HepG2 (cell line): ENCODE data around the gene ACCS. TPM values are rescaled to one million over a fixed set of nuclear protein-coding genes. Genes with fewer than 3 reads are reported as not detected.

Experiments used
- ATAC-seq: fragments of 200-7000 bp; cut with Tn5 transposase; 3 replicates; pipeline ENCODE4 v1.9.1; 2020; ENCODE audit warnings: mild to moderate bottlenecking, moderate library complexity
- BruUV-seq: library from RNA; stranded (reverse); fragments of 400-500 nt; replicated peaks from 2 replicates; lab custom pipeline; 2021; lab: Mats Ljungman, UMichigan
- CTCF ChIA-PET: fragments of 300-600 bp; formaldehyde crosslinking; extraction: SDS; loops from one replicate; lab custom pipeline; 2021; ENCODE audit warnings: low total read pairs, inconsistent platforms, low intra/inter-chr PET ratio; lab: Yijun Ruan, JAX
- POLR2A ChIA-PET: fragments of 350-600 bp; sonication (Branson Sonifier 250); formaldehyde crosslinking; loops from one replicate; lab custom pipeline; 2020; ENCODE audit warnings: antibody characterized with exemption, inconsistent platforms; lab: Yijun Ruan, JAX
- DNase-seq: peaks from one replicate; pipeline ENCODE4 v3.0.0-alpha.2; 2015; ENCODE audit warnings: low spot score
- FAIRE-seq: peaks from 3 replicates; lab custom pipeline; 2011; peaks lifted over from hg19 to GRCh38; lab: Jason Lieb, UNC
- H2AFZ ChIP-seq: one replicate; pipeline ENCODE4 v1.6.1; 2011; ENCODE audit warnings: low read length, inconsistent platforms
- H3K27ac ChIP-seq: fragments of 300-600 bp; 3 replicates; pipeline ENCODE4 v1.8.0; 2011; ENCODE audit warnings: mixed run types, mild to moderate bottlenecking, mixed read lengths, low read length, inconsistent platforms; ENCODE audit not compliant: insufficient read depth; ENCODE audit errors: extremely low read length
- H3K27me3 ChIP-seq, 2 experiments: fragments of 200-600 bp in 1 of 2; 2 replicates in 1 of 2; 3 replicates in 1 of 2; pipeline versions ENCODE4 v1.6.0 to v1.8.0; 2011; ENCODE audit warnings: low read length in 2 of 2, mild to moderate bottlenecking in 2 of 2, moderate library complexity in 2 of 2, inconsistent platforms in 1 of 2; ENCODE audit not compliant: insufficient read depth in 2 of 2, control insufficient read depth in 1 of 2
- H3K36me3 ChIP-seq, 2 experiments: fragments of 200-600 bp in 1 of 2; replicated peaks in 1 of 2; 2 replicates in 1 of 2; 3 replicates in 1 of 2; pipeline versions ENCODE4 v1.5.1 to v1.8.0; 2011; ENCODE audit warnings: low read length in 2 of 2, inconsistent platforms in 1 of 2; ENCODE audit not compliant: insufficient read depth in 2 of 2, control insufficient read depth in 1 of 2
- H3K4me1 ChIP-seq: 2 replicates; pipeline ENCODE4 v1.5.1; 2012; ENCODE audit warnings: low read length, inconsistent platforms; ENCODE audit not compliant: insufficient read depth
- H3K4me2 ChIP-seq: 2 replicates; pipeline ENCODE4 v1.6.0; 2011; ENCODE audit warnings: low read depth, low read length, inconsistent platforms
- H3K4me3 ChIP-seq, 3 experiments: fragments of 200-600 bp in 1 of 3; sonication (generic), shearing (Covaris generic) in 1 of 3; replicated peaks in 1 of 3; 2 replicates each; pipeline ENCODE4 v1.5.1; 2011 to 2016; ENCODE audit warnings: low read length in 3 of 3, inconsistent platforms in 2 of 3, low read depth in 2 of 3, mild to moderate bottlenecking in 2 of 3, control low read depth in 1 of 3, mixed read lengths in 1 of 3; ENCODE audit not compliant: insufficient read depth in 1 of 3
- H3K79me2 ChIP-seq: one replicate; pipeline ENCODE4 v1.6.1; 2011; ENCODE audit warnings: low read length, inconsistent platforms; ENCODE audit not compliant: insufficient read depth
- H3K9ac ChIP-seq: 2 replicates; pipeline ENCODE4 v1.6.0; 2011; ENCODE audit warnings: mild to moderate bottlenecking, low read depth, low read length, inconsistent platforms; ENCODE audit not compliant: insufficient read depth
- H3K9me3 ChIP-seq: 2 replicates; pipeline ENCODE4 v1.5.1; 2012; ENCODE audit warnings: mild to moderate bottlenecking, low read length
- H4K20me1 ChIP-seq: 2 replicates; pipeline ENCODE4 v1.6.0; 2011; ENCODE audit warnings: inconsistent platforms, mild to moderate bottlenecking, low read length, moderate library complexity; ENCODE audit not compliant: insufficient read depth
- CTCF ChIP-seq: sonication (generic); formaldehyde crosslinking; IDR thresholded peaks from 2 replicates; pipeline ENCODE4 v1.5.0; 2020; ENCODE audit warnings: mild to moderate bottlenecking, missing genetic modification reagents, moderate library complexity
- PHB2 ChIP-seq: fragments of 450-650 bp; IDR thresholded peaks from 2 replicates; pipeline ENCODE4 v1.6.1; 2018; ENCODE audit not compliant: partially characterized antibody
- RAD21 ChIP-seq: fragments of 450-650 bp; formaldehyde crosslinking; IDR thresholded peaks from 2 replicates; pipeline ENCODE4 v1.5.0; 2020; ENCODE audit warnings: mild to moderate bottlenecking
- SMC3 ChIP-seq: IDR thresholded peaks from 2 replicates; pipeline ENCODE4 v1.6.1; 2011; ENCODE audit warnings: low read length, improper control_type of control experiment
- STAG1 ChIP-seq: sonication (generic); formaldehyde crosslinking; IDR thresholded peaks from 2 replicates; pipeline ENCODE4 v1.4.0; 2020; ENCODE audit warnings: missing genetic modification reagents
- WGBS: methylation state at CpG from one replicate; pipeline ENCODE4 v1.1.6; 2017; ENCODE audit warnings: low lambda C conversion rate; 5-methylcytosine and 5-hydroxymethylcytosine counted together
- in situ Hi-C: cut with HindIII; loops from 2 replicates; pipeline ENCODE4 v1.10.0; 2017; ENCODE audit warnings: low pct_unique_long_range_greater_than_20kb; ENCODE audit not compliant: extremely low pct_ligation_motif_present
- intact Hi-C: fragments of 100-400 bp; cut with micrococcal nuclease; formaldehyde crosslinking; loops from one replicate; pipeline ENCODE4 v1.10.0; 2022; ENCODE audit not compliant: unreplicated experiment
- polyA plus RNA-seq, 8 experiments: library from polyadenylated mRNA; depleted of rRNA in 3 of 8; stranded (reverse) in 7 of 8; unstranded in 1 of 8; fragments of >200 nt; fragmentation: Illumina TruSeq in 4 of 8; extraction: Trizol in 4 of 8; gene quantifications; 2 replicates each; pipeline versions ENCODE4 v1.2.1 to v1.2.3, GENCODE V29; 2011 to 2016; ENCODE audit warnings: low read depth in 4 of 8, missing spikeins in 1 of 8, mixed read lengths in 1 of 8; ENCODE audit not compliant: insufficient read depth in 1 of 8
- total RNA-seq, 5 experiments: library from RNA; depleted of rRNA; stranded (reverse); fragments of >200 nt; fragmentation: Illumina TruSeq; extraction: Trizol; gene quantifications; 2 replicates each; pipeline ENCODE4 v1.2.3, GENCODE V29; 2016; ENCODE audit warnings: low read depth in 1 of 5
- TF ChIP-seq, protein P1 (sequence below): fragments of 450-650 bp; IDR thresholded peaks from 2 replicates; pipeline ENCODE4 v1.6.1; 2016
- TF ChIP-seq, protein P2 (sequence below): sonication (generic); formaldehyde crosslinking; IDR thresholded peaks from 2 replicates; pipeline ENCODE4 v1.4.0; 2020; ENCODE audit warnings: missing genetic modification reagents

ACCS gene
- total and polyA plus RNA-seq, 2 of the 13 experiments (the other 11 are each of a cell fraction or from before 2014, with no cell fraction given): 0.55 to 0.59 TPM

- in situ Hi-C loops: no loop called here
- no peaks in the 10 kb centered on the region for H3K9me3 ChIP-seq
- no TSS peak for BruUV-seq
- DNase-seq (peak; percentile 17), FAIRE-seq (peak; percentile 12), ATAC-seq (peak; percentile 76)
- H3K4me1 ChIP-seq: peaks cover 15% of the 10 kb centered on the region
- CTCF ChIA-PET: interaction anchor here (1.8 kb wide), 1 partner anchor 153 kb away, joined by 4 read pairs; no protein-coding TSS in a partner anchor
- WGBS: 100% methylated on average over 1 of the region's 1 CpG
- intact Hi-C loops: no loop called here
- peaks cover 3 to 21% of the 10 kb centered on the region in 2 experiments; a peak in 4 of 5 replicates for H3K36me3 ChIP-seq
- H4K20me1 ChIP-seq: no peaks in the 10 kb centered on the region
- H3K4me3 ChIP-seq: no peak overlapping the region
- H2AFZ ChIP-seq: no peak overlapping the region
- H3K79me2 ChIP-seq: no peaks in the 10 kb centered on the region
- TF ChIP-seq, protein P1, sequence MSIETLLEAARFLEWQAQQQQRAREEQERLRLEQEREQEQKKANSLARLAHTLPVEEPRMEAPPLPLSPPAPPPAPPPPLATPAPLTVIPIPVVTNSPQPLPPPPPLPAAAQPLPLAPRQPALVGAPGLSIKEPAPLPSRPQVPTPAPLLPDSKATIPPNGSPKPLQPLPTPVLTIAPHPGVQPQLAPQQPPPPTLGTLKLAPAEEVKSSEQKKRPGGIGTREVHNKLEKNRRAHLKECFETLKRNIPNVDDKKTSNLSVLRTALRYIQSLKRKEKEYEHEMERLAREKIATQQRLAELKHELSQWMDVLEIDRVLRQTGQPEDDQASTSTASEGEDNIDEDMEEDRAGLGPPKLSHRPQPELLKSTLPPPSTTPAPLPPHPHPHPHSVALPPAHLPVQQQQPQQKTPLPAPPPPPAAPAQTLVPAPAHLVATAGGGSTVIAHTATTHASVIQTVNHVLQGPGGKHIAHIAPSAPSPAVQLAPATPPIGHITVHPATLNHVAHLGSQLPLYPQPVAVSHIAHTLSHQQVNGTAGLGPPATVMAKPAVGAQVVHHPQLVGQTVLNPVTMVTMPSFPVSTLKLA: no peak
- TF ChIP-seq PHB2 (no peak), STAG1 (CRISPR knock-in tag) (peak; percentile 62), SMC3 (peak; percentile 53), RAD21 (peak; percentile 36; the same call in 1 of the 2 replicates), CTCF (CRISPR knock-in tag) (peak; percentile 60)
- TF ChIP-seq, protein P2, sequence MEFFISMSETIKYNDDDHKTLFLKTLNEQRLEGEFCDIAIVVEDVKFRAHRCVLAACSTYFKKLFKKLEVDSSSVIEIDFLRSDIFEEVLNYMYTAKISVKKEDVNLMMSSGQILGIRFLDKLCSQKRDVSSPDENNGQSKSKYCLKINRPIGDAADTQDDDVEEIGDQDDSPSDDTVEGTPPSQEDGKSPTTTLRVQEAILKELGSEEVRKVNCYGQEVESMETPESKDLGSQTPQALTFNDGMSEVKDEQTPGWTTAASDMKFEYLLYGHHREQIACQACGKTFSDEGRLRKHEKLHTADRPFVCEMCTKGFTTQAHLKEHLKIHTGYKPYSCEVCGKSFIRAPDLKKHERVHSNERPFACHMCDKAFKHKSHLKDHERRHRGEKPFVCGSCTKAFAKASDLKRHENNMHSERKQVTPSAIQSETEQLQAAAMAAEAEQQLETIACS (CRISPR knock-in tag): no peak
- no peak overlapping the region for H3K4me2 ChIP-seq
- H3K27me3 ChIP-seq: no peaks in the 10 kb centered on the region
- POLR2A ChIA-PET: no interaction called here
- H3K9ac ChIP-seq: no peak overlapping the region
- H3K27ac ChIP-seq: no peak overlapping the region
Observed at GRCh38 chr11:44133335-44133946, 67.4 kb downstream of the ACCS start.

Other genes starting within 250 kb of the ACCS start
- gene ALKBH3, start 185.4 kb upstream of the ACCS start, total RNA-seq (2016; rRNA removed; fragmentation: Illumina TruSeq; extraction: Trizol): 36.1 and 49.6 TPM in 2 replicates
- gene ALKBH3, start 185.4 kb upstream of the ACCS start, polyA plus RNA-seq (2011; rRNA removed): 16.5 and 17.8 TPM in 2 replicates
- not detected in 2 replicates for gene C11orf96, start 123.6 kb upstream of the ACCS start, total RNA-seq (2016; rRNA removed; fragmentation: Illumina TruSeq; extraction: Trizol)
- 0.08 and 0.35 TPM in 2 replicates for gene C11orf96, start 123.6 kb upstream of the ACCS start, polyA plus RNA-seq (2011; rRNA removed)
- not detected in 2 replicates for gene ACCSL, start 18.3 kb upstream of the ACCS start, total RNA-seq (2016; rRNA removed; fragmentation: Illumina TruSeq; extraction: Trizol)
- not detected in 2 replicates for gene ACCSL, start 18.3 kb upstream of the ACCS start, polyA plus RNA-seq (2011; rRNA removed)
- gene EXT2, start 29.4 kb downstream of the ACCS start, total RNA-seq (2016; rRNA removed; fragmentation: Illumina TruSeq; extraction: Trizol): 32.7 and 68.7 TPM in 2 replicates
- 55.0 and 61.5 TPM in 2 replicates for gene EXT2, start 29.4 kb downstream of the ACCS start, polyA plus RNA-seq (2011; rRNA removed)
- not detected in 2 replicates for gene ALX4, start 243.9 kb downstream of the ACCS start, total RNA-seq (2016; rRNA removed; fragmentation: Illumina TruSeq; extraction: Trizol)
- gene ALX4, start 243.9 kb downstream of the ACCS start, polyA plus RNA-seq (2011; rRNA removed): not detected in 2 replicates